Fibroblast of lung (primary cell): ENCODE results near the gene CD6.

ENCODE experiments used
- EZH2 ChIP-seq: IDR thresholded peaks from 2 replicates; pipeline ENCODE4 v1.5.1; 2012; ENCODE audit warnings: low read length, control low read depth, mild to moderate bottlenecking; ENCODE audit errors: missing control alignments
- TF ChIP-seq, protein P1 (sequence below), 2 donors: IDR thresholded peaks in 1 of 2; conservative IDR thresholded peaks in 1 of 2; 1 replicate in 1 of 2; 2 replicates in 1 of 2; pipeline ENCODE4 v1.5.1; 2011 to 2012; ENCODE audit warnings: low read length in 2 of 2, control low read depth in 1 of 2, inconsistent platforms in 1 of 2, low read depth in 1 of 2, mild to moderate bottlenecking in 1 of 2

DNA sequence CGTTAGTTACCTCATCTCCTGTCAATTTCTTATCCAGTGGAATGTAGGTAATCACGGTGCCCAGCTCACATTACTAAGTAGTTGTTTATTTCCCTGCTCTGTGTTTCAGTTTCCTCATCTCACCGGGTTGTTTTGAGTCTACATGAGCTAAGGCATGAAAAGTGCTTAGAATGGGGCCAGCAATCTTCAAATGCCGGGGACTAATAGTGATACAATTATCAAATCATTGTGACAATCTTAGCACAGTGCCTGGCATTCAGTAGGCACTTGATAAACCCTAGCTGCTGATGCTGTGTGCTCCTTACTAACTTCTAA lies 77.5 kb downstream of the CD6 start:
- TF ChIP-seq, protein P1, sequence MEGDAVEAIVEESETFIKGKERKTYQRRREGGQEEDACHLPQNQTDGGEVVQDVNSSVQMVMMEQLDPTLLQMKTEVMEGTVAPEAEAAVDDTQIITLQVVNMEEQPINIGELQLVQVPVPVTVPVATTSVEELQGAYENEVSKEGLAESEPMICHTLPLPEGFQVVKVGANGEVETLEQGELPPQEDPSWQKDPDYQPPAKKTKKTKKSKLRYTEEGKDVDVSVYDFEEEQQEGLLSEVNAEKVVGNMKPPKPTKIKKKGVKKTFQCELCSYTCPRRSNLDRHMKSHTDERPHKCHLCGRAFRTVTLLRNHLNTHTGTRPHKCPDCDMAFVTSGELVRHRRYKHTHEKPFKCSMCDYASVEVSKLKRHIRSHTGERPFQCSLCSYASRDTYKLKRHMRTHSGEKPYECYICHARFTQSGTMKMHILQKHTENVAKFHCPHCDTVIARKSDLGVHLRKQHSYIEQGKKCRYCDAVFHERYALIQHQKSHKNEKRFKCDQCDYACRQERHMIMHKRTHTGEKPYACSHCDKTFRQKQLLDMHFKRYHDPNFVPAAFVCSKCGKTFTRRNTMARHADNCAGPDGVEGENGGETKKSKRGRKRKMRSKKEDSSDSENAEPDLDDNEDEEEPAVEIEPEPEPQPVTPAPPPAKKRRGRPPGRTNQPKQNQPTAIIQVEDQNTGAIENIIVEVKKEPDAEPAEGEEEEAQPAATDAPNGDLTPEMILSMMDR (conservative IDR thresholded peaks at IDR 0.05 in 1 of 2, IDR thresholded peaks at IDR 0.05 in 1 of 2; ENCODE audit: low read depth in 1 of 2, low read length in 2 of 2) = no peak
- TF ChIP-seq EZH2 = no peak
